Measurements from ENCODE around the gene LSP1.

DNA sequence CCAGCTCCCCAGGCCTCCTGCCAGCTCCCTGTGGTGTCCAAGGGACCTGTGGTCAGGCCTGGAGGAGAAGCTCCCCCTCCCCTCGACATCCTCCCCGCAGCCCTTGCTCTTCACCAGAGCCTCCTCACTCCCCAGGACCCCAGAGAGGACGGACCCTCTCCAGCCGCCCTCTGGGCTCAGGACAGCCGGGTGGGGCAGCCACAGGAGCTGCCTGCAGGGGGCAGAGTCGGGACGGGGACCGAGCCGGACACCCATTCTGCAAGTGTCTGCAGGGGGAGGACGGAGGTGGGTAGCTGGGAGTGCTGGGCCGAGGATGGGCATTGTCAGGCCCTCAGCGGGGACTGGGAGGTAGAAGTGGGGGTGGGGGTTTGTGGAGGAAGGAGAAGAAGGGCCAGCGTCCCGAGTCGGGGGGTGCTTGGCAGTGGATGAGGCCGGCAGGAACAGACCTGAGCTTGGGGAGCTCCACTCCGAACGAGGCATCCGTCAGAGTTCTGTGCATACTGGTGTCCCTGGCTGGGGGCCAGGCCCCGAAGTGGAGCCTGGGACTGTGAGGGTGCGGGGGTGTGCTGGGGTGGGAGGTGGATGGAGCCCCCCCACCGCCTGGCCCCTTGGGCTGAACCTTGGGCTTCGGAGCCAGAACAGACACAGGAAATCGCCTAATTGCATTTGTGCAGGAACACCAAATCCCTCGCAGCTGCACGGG, 23.6 kb downstream of the LSP1 start:
- no peak for TF ChIP-seq GATA2 (IDR thresholded peaks at IDR 0.05; ENCODE audit: low read depth, low read length)
- no peak for TF ChIP-seq GATA3 (IDR thresholded peaks at IDR 0.05; ENCODE audit: low read depth, low read length)
